HepG2 (cell line): ENCODE data around the gene TBC1D12.

Experiments
- MYC ChIP-seq: sonication (generic); formaldehyde crosslinking; IDR thresholded peaks from 2 replicates; pipeline ENCODE4 v1.9.0; 2021; ENCODE audit warnings: missing genetic modification reagents, borderline replicate concordance
- PRDM4 ChIP-seq: sonication (generic); formaldehyde crosslinking; IDR thresholded peaks from 2 replicates; pipeline ENCODE4 v1.9.0; 2021; ENCODE audit warnings: missing genetic modification reagents, borderline replicate concordance
- RELA ChIP-seq: sonication (generic); formaldehyde crosslinking; IDR thresholded peaks from 2 replicates; pipeline ENCODE4 v1.4.0; 2020; ENCODE audit warnings: missing genetic modification reagents
- ZBTB26 ChIP-seq: IDR thresholded peaks from 2 replicates; pipeline ENCODE4 v1.6.1; 2016; ENCODE audit warnings: missing compliant biosample characterization, missing genetic modification reagents, borderline replicate concordance
- ZNF879 ChIP-seq: sonication (generic); formaldehyde crosslinking; IDR thresholded peaks from 2 replicates; pipeline ENCODE4 v1.8.1; 2023; ENCODE audit warnings: missing genetic modification reagents
- TF ChIP-seq, protein P1 (sequence below): sonication (generic); formaldehyde crosslinking; IDR thresholded peaks from 2 replicates; pipeline ENCODE4 v1.9.0; 2021; ENCODE audit warnings: missing genetic modification reagents, borderline replicate concordance
- TF ChIP-seq, protein P2 (sequence below): sonication (generic); formaldehyde crosslinking; IDR thresholded peaks from 2 replicates; pipeline ENCODE4 v1.5.0; 2020; ENCODE audit warnings: mild to moderate bottlenecking, missing genetic modification reagents, moderate library complexity
- TF ChIP-seq, protein P3 (sequence below), 2 experiments: sonication (generic) in 1 of 2; formaldehyde crosslinking in 1 of 2; IDR thresholded peaks; 2 replicates each; pipeline versions ENCODE4 v1.5.1 to v1.6.1; 2011 to 2020; ENCODE audit warnings: borderline replicate concordance in 1 of 2, low read depth in 1 of 2, low read length in 1 of 2, mild to moderate bottlenecking in 1 of 2, missing genetic modification reagents in 1 of 2, moderate library complexity in 1 of 2

DNA sequence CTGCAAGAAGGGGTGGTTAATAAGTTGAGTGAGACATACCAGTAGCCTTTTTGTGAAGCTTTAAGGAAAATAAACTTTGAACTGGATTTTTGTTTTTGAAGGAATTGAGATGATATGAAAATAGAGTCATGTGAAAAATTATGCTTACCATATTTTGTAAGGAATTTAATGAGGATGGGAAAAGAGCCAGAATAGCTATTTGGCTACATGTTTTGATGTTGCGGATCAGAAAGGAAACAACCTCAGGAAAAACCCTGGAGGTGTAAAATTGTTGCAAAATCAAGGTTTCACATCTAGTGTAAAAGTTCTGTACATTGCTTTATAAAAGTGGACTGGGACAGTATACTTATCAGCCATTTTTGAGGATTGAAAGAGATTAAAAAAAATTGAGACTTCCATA lies 15.0 kb downstream of the TBC1D12 start:
- TF ChIP-seq, protein P1, sequence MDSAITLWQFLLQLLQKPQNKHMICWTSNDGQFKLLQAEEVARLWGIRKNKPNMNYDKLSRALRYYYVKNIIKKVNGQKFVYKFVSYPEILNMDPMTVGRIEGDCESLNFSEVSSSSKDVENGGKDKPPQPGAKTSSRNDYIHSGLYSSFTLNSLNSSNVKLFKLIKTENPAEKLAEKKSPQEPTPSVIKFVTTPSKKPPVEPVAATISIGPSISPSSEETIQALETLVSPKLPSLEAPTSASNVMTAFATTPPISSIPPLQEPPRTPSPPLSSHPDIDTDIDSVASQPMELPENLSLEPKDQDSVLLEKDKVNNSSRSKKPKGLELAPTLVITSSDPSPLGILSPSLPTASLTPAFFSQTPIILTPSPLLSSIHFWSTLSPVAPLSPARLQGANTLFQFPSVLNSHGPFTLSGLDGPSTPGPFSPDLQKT (CRISPR knock-in tag) = no peak
- TF ChIP-seq PRDM4 = no peak
- TF ChIP-seq, protein P2, sequence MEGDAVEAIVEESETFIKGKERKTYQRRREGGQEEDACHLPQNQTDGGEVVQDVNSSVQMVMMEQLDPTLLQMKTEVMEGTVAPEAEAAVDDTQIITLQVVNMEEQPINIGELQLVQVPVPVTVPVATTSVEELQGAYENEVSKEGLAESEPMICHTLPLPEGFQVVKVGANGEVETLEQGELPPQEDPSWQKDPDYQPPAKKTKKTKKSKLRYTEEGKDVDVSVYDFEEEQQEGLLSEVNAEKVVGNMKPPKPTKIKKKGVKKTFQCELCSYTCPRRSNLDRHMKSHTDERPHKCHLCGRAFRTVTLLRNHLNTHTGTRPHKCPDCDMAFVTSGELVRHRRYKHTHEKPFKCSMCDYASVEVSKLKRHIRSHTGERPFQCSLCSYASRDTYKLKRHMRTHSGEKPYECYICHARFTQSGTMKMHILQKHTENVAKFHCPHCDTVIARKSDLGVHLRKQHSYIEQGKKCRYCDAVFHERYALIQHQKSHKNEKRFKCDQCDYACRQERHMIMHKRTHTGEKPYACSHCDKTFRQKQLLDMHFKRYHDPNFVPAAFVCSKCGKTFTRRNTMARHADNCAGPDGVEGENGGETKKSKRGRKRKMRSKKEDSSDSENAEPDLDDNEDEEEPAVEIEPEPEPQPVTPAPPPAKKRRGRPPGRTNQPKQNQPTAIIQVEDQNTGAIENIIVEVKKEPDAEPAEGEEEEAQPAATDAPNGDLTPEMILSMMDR = no peak
- TF ChIP-seq MYC (CRISPR knock-in tag) = no peak
- TF ChIP-seq, protein P3, sequence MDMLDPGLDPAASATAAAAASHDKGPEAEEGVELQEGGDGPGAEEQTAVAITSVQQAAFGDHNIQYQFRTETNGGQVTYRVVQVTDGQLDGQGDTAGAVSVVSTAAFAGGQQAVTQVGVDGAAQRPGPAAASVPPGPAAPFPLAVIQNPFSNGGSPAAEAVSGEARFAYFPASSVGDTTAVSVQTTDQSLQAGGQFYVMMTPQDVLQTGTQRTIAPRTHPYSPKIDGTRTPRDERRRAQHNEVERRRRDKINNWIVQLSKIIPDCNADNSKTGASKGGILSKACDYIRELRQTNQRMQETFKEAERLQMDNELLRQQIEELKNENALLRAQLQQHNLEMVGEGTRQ (IDR thresholded peaks at IDR 0.05; ENCODE audit: low read depth, low read length) = no peak
- TF ChIP-seq, protein P3 (CRISPR knock-in tag; IDR thresholded peaks at IDR 0.05; ENCODE audit: borderline replicate concordance) = no peak
- TF ChIP-seq RELA (CRISPR knock-in tag) = no peak
- no peak for TF ChIP-seq ZNF879
- TF ChIP-seq ZBTB26 (CRISPR knock-in tag) = no peak
